Prostate gland (tissue), 2 donors: Measurements from ENCODE around the gene ARHGEF4.

Experiments
- CTCF ChIP-seq, 4 experiments: fragments of 200-600 bp in 2 of 4; fragments of 450-650 bp in 2 of 4; sonication (generic) in 2 of 4; IDR thresholded peaks; 1 replicate in 3 of 4; 2 replicates in 1 of 4; pipeline ENCODE4 v1.5.1; 2016 to 2019; ENCODE audit warnings: antibody characterized with exemption in 4 of 4, mild to moderate bottlenecking in 2 of 4, moderate library complexity in 2 of 4
- POLR2AphosphoS5 ChIP-seq: sonication (generic); formaldehyde crosslinking; IDR thresholded peaks from one replicate; pipeline ENCODE4 v1.6.1; 2017; ENCODE audit warnings: antibody characterized with exemption

- TF ChIP-seq CTCF (IDR thresholded peaks at IDR 0.05): no peak
- no peak for TF ChIP-seq POLR2AphosphoS5
These were observed 3.8 kb downstream of the ARHGEF4 start for GRCh38 chr2:130840506-130840905.
